ENCODE measurements around the gene POP5.

GRCh38 chr12:120534203-120534702 is 46.9 kb downstream of the POP5 start, which contains the start of gene RNF10:
- TF ChIP-seq CTCF (IDR thresholded peaks at IDR 0.05) = no peak
- peak; percentile 96 for TF ChIP-seq POLR2A (IDR thresholded peaks at IDR 0.05)
- TF ChIP-seq EP300 (IDR thresholded peaks at IDR 0.05) = no peak

Data from ovary (tissue), 3 donors.